Measurements from ENCODE around the gene HOXD8. TPM values are rescaled to one million over a fixed set of nuclear protein-coding genes. Genes with fewer than 3 reads are reported as not detected.

Gene HOXD8
- total and polyA plus RNA-seq, 9 of the 15 experiments (the other 6 are each of a cell fraction or from before 2014, with no cell fraction given), result 0.04 to 0.15 TPM; not detected in 7

DNA sequence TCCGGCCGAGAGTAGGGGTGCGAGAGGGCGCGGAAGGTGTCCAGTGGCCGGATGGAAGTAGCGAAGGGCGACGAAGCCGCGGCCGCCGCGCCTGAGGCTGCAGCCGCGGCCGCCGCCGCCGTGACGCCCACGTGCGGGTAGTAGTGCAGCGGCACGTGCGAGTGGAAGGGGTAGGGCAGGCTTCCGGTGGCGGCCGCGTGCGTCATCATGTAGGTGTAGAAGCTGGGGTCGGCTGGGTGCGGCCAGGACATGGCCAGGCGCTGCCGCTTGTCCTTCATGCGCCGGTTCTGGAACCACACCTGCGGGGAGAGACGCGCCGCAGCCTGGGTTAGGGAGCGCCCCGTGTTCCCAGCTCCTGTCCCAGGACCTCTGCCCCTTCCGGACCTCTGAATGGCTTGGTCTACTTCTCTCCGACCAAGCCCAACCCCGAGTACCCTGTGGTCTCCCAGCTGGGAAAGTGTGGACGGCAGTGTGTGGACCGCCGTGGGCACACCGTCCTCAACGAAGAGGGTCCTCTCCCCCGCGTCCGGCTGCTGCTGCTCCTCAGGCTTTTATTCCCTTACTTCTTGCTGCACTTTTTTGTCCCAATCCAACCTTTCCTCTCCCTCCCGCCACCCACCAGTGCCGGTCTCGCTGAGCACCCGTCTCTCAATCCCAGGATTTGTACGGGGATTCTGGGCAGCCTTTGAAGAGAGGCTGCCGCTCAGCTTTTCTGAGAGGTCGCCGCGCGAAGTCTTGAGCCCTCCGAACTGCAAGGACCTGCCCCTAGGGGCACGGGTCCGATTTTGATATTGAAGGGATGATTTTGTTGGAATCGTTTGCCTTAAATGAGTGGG is 48.7 kb upstream of the HOXD8 start (continued):
- TF ChIP-seq POLR2G (IDR thresholded peaks at IDR 0.05; ENCODE audit: low read depth, low read length) (0 out of 2 replicates have a peak, but pooled peaks have one; percentile 59), RBFOX2 (IDR thresholded peaks at IDR 0.05; ENCODE audit: low read depth, low read length) (peak; percentile 40; the same call in 1 of the 2 replicates), SMAD4 (CRISPR knock-in tag; conservative IDR thresholded peaks at IDR 0.05) (peak; percentile 56; the same call in 1 of the 2 replicates), MYC (IDR thresholded peaks at IDR 0.05; ENCODE audit: low read depth, low read length) (peak; percentile 66), MYC (CRISPR knock-in tag; IDR thresholded peaks at IDR 0.05; ENCODE audit: borderline replicate concordance, low read depth) (no peak), HES1 (IDR thresholded peaks at IDR 0.05; ENCODE audit: low read depth) (no peak), SNRNP70 (optimal IDR thresholded peaks at IDR 0.05; ENCODE audit: low read depth, low read length) (no peak), NR4A1 (CRISPR knock-in tag; IDR thresholded peaks at IDR 0.05) (no peak), NR4A1 (tag; IDR thresholded peaks at IDR 0.05) (peak; percentile 57; the same call in 1 of the 2 replicates), CBFB (CRISPR knock-in tag; IDR thresholded peaks at IDR 0.05) (peak; percentile 60; the same call in 1 of the 2 replicates), BHLHE40 (IDR thresholded peaks at IDR 0.05; ENCODE audit: low read length) (peak; percentile 84), NR3C1 (CRISPR knock-in tag; IDR thresholded peaks at IDR 0.05) (0 out of 2 replicates have a peak, but pooled peaks have one; percentile 26), CXXC5 (CRISPR knock-in tag; IDR thresholded peaks at IDR 0.05) (peak; percentile 64)

All from K562 (cell line).